ENCODE results near the gene ZNF682. TPM values are rescaled to one million over a fixed set of nuclear protein-coding genes. Genes with fewer than 3 reads are reported as not detected.
"Not testable (repeated sequence)": the region's sequence is repeated elsewhere in the genome, so short reads cannot be mapped to it uniquely, and the experiment has no call there.

Gene ZNF682
- total and polyA plus RNA-seq, 12 donors, result 0.14 to 36.0 (median 3.5) TPM

DNA sequence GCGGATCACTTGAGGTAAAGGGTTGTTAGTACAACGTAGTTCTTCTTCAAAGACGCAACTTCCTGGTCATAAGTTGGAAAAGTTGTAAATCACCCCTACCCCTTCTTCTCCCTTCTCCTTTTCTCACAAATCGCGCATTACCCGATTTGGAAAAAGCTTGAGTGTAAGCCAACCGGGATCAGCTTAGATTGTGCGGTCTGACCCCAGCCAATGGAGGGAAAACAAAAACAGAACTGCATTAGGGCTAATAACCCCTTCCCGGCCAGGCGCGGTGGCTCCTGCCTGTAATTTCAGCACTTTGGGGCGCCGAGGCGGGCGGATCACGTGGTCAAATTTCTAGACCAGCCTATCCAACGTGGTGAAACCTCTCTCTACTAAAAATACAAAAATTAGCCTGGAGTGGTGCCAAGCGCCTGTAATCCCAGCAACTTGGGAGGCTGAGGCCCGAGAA is 39.3 kb upstream of the ZNF682 start:
- no peaks in the 10 kb centered on the region for H3K9me3 ChIP-seq (replicated peaks in 1 of 3)
- 0 to 4% (median 2%) methylated on average over 9 to 19 of the region's 19 CpGs for WGBS, 4 donors
- intact Hi-C loops (cut with DNase I), result no loop called here
- no peaks in the 10 kb centered on the region for H3K27me3 ChIP-seq
- TF ChIP-seq POLR2A (IDR thresholded peaks at IDR 0.05) (no peak), CTCF (IDR thresholded peaks at IDR 0.05) (no peak)
- no peaks in the 10 kb centered on the region for H3K36me3 ChIP-seq (replicated peaks in 1 of 2)
- peak in 6 of 7 donors; percentile 7 to 66 (median 24) for DNase-seq
- H3K4me1 ChIP-seq (replicated peaks in 1 of 2), result no peaks in the 10 kb centered on the region
- H3K27ac ChIP-seq, result peak overlapping the region in 2 of 5 donors; percentile 4 to 69
- peak overlapping the region in 3 of 4 donors; percentile 11 to 53 (median 49) for H3K4me3 ChIP-seq

- 1 to 7% (median 2%) methylated on average over 7 to 28 of the region's 28 CpGs for WGBS, 4 donors
- peak; percentile 87 to 99 (median 94) for DNase-seq
- Histone ChIP-seq H3K4me1 (replicated peaks in 1 of 2) (no peaks in the 10 kb centered on the region), H3K9me3 (replicated peaks in 1 of 3) (no peaks in the 10 kb centered on the region), H3K4me3 (peak within 1 kb of the TSS in 3 of 4 donors; percentile 11 to 53 (median 49)), H3K27me3 (no peaks in the 10 kb centered on the region), H3K27ac (peak within 1 kb of the TSS in 2 of 5 donors; percentile 47 to 69), H3K36me3 (replicated peaks in 1 of 2) (no peaks in the 10 kb centered on the region)
- peak in 1 of 2 donors; percentile 31 for TF ChIP-seq POLR2A (IDR thresholded peaks at IDR 0.05)
- TF ChIP-seq CTCF (IDR thresholded peaks at IDR 0.05), result no peak
- intact Hi-C loops (cut with DNase I), result no loop called here
Measured at GRCh38 chr19:20077791-20078463, 38.6 kb upstream of the ZNF682 start, which contains the start of gene ZNF90. Gene ZNF90 (plus strand): TSS chr19:20078000. CDS start chr19:20078133, 133 bp downstream.

- TF ChIP-seq CTCF (IDR thresholded peaks at IDR 0.05) (no peak), POLR2A (IDR thresholded peaks at IDR 0.05) (no peak)
- no peaks in the 10 kb centered on the region for H3K9me3 ChIP-seq (replicated peaks in 1 of 3)
- intact Hi-C loops (cut with DNase I), result no loop called here
- 88 to 93% (median 91%) methylated on average over 5 of the region's 5 CpGs for WGBS, 4 donors
- no peak overlapping the region for H3K27ac ChIP-seq
- H3K4me1 ChIP-seq (replicated peaks in 1 of 2), result no peaks in the 10 kb centered on the region
- no peaks in the 10 kb centered on the region for H3K36me3 ChIP-seq (replicated peaks in 1 of 2)
- no peaks in the 10 kb centered on the region for H3K27me3 ChIP-seq
- H3K4me3 ChIP-seq, result no peak overlapping the region
- DNase-seq, result no peak
Measured at GRCh38 chr19:20072936-20073335, 33.6 kb upstream of the ZNF682 start.

- TF ChIP-seq POLR2A (IDR thresholded peaks at IDR 0.05) (no peak), CTCF (IDR thresholded peaks at IDR 0.05) (no peak)
- DNase-seq, result no peak
- Histone ChIP-seq H3K4me3 (no peak overlapping the region), H3K4me1 (replicated peaks in 1 of 2) (no peaks in the 10 kb centered on the region), H3K9me3 (replicated peaks in 1 of 3) (no peaks in the 10 kb centered on the region), H3K27ac (no peak overlapping the region), H3K27me3 (no peaks in the 10 kb centered on the region), H3K36me3 (replicated peaks in 1 of 2) (no peaks in the 10 kb centered on the region)
- intact Hi-C loops (cut with DNase I), result no loop called here
- WGBS, 4 donors, result 50 to 72% (median 63%) methylated on average over 2 of the region's 2 CpGs
Measured at GRCh38 chr19:20070691-20071090, 31.4 kb upstream of the ZNF682 start.

DNA sequence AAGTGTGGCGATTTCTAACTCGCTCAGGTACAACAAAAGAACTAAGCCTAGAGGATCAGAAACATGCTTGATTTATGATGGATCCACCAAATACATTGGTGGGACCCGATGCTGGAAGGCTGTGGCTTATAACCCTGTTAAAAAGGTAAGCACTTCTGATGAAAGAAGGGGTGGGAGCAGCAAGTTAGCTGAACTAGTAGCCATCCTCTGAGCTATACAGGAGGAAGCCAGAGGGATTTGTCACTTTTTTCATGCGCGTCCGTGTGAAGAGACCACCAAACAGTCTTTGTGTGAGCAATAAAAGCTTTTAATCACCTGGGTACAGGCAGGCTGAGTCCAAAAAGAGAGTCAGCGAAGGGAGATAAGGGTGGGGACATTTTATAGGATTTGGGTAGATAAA is 29.3 kb upstream of the ZNF682 start:
- WGBS, 4 donors, result 15 to 34% (median 27%) methylated on average over 7 of the region's 7 CpGs
- H3K27ac ChIP-seq, result not testable (repeated sequence)

More for the DNA sequence above, 29.3 kb upstream of the ZNF682 start:
- H3K9me3 ChIP-seq (replicated peaks in 1 of 3); DNase-seq; H3K4me1 ChIP-seq (replicated peaks in 1 of 2); H3K27me3 ChIP-seq; intact Hi-C loops (cut with DNase I); H3K4me3 ChIP-seq; H3K36me3 ChIP-seq (replicated peaks in 1 of 2): not testable (repeated sequence)
